ENCODE measurements around the gene CCNC.

Gene CCNC

DNA sequence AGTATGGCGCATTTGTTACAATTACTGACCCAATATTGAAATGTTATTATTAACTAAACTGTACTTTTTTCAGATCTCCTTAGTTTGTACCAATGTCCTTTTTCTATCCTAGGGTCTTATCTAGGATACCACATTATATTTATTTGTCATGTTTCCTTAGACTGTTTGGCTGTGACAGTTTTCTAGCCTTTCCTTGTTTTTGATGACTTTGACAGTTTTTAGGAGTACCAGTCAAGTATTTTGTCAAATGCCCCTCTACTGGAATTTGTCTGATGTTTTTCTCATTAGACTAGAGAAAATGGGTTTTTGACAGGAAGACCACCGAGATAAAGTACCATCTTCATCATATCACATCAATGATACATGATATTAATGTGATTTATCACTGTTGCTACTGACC lies 14.6 kb downstream of the CCNC start:
- TF ChIP-seq, protein P1, sequence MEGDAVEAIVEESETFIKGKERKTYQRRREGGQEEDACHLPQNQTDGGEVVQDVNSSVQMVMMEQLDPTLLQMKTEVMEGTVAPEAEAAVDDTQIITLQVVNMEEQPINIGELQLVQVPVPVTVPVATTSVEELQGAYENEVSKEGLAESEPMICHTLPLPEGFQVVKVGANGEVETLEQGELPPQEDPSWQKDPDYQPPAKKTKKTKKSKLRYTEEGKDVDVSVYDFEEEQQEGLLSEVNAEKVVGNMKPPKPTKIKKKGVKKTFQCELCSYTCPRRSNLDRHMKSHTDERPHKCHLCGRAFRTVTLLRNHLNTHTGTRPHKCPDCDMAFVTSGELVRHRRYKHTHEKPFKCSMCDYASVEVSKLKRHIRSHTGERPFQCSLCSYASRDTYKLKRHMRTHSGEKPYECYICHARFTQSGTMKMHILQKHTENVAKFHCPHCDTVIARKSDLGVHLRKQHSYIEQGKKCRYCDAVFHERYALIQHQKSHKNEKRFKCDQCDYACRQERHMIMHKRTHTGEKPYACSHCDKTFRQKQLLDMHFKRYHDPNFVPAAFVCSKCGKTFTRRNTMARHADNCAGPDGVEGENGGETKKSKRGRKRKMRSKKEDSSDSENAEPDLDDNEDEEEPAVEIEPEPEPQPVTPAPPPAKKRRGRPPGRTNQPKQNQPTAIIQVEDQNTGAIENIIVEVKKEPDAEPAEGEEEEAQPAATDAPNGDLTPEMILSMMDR (IDR thresholded peaks at IDR 0.05; ENCODE audit: low read depth, low read length) = no peak
- no peak for DNase-seq (ENCODE audit: extremely low read depth, low read depth)

DNA sequence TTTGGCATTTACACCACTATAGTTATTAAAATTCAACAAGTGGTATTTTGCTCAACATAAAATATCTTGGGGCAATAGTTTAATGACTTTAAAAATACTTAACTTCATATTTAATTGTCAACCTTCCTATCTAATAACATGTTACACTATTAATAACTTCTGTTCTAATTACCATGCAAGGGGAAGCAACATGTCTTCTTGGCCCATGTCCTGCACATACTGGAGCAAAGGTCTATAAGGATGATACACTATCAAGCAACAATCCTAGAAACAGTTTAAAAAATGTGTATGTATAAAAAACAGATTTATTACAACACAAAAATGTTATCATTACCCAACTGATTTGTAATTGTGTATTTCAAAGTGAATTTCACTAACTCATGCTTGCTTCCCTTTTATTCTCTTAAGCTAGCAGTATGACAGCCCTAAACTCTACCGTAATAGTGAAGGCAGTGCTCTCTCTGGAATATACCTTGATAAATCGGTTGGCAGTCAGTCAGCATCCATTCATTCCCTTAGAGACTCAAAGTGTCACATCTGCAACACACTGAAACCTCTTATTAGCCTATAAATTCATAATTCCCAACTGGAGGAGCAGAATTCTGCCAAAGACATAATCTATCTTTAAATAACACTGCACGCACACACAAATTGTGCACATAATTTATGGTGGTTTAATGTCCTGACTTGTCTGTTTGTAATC lies 18.3 kb downstream of the CCNC start:
- no peak for DNase-seq (ENCODE audit: extremely low read depth, low read depth)
- TF ChIP-seq, protein P1 (IDR thresholded peaks at IDR 0.05; ENCODE audit: low read depth, low read length) = no peak

DNA sequence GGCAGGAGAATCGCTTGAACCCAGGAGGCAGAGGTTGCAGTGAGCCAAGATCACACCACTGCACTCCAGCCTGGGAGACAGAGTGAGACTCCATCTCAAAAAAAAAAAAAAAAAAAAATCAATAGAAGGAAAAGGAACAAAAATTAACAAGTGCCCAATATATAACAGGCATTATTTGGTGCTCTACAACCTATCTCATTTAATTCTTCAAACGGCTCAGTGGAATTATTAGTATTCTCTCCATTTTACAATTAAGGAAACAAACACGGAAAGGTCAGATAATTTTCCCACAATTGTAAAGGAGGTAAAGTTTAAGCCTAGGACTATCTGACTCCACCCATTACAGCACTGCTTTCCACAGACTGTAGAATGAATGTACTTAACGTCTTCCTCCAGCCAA lies 19.8 kb downstream of the CCNC start:
- DNase-seq (ENCODE audit: extremely low read depth, low read depth) = no peak
- TF ChIP-seq, protein P1 (IDR thresholded peaks at IDR 0.05; ENCODE audit: low read depth, low read length) = no peak

DNA sequence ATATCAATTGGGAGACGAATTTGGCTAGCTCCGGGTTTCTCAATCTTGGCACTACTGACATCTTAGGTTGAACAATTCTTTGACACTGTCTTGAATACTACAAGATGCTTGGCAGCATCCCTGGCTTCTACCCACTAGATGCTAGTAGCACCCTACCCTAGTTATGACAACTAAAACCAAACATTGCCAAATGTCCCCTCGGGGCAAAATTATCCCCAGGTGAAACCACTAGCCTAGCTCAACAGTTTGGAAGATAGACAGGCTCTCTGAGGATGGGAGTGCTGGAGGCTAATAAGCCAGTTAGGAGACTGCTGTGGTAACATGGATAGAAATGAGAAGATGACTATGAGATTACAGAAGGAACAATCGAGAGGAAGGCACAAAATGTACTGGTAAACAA lies 20.9 kb downstream of the CCNC start:
- DNase-seq (ENCODE audit: extremely low read depth, low read depth) = no peak
- TF ChIP-seq, protein P1 (IDR thresholded peaks at IDR 0.05; ENCODE audit: low read depth, low read length) = no peak

DNA sequence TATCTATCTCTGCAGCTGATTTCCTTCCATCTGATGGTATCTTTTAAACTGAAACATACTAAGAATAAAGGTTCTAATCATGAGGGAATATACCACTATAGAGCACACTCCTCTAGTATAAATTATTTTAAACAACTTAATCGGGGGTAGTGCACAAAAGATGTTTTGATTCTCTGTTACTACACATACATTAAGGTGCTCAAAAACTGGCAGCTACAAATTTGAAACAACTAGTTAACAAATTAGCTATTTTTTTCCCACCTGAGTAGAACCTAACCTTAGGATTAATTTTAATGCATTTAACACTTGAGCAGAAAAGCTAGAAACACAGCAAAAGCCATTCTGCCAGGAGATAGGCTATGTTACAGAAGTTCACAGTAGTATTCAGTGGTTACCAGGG lies 23.0 kb downstream of the CCNC start:
- DNase-seq (ENCODE audit: extremely low read depth, low read depth) = no peak
- TF ChIP-seq, protein P1 (IDR thresholded peaks at IDR 0.05; ENCODE audit: low read depth, low read length) = no peak

DNA sequence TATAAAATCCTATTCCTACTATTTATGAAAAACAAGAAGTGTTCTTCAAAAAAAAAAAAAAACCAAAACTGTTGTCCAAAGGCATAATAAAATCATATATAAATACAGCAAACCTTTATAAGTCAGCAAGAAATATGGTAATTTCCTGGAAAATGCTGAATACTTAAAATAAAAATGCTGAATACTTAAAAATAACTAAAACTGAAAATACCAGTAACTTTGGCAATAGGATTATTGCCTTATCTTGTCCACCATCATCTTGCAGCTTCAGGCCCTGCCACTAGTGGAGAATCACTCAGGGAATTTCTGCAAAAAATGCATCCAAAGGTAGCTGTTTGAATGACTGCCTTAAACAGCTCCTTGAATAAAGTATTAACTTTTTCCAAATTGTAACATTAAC lies 24.5 kb downstream of the CCNC start:
- no peak for DNase-seq (ENCODE audit: extremely low read depth, low read depth)
- TF ChIP-seq, protein P1 (IDR thresholded peaks at IDR 0.05; ENCODE audit: low read depth, low read length) = no peak

DNA sequence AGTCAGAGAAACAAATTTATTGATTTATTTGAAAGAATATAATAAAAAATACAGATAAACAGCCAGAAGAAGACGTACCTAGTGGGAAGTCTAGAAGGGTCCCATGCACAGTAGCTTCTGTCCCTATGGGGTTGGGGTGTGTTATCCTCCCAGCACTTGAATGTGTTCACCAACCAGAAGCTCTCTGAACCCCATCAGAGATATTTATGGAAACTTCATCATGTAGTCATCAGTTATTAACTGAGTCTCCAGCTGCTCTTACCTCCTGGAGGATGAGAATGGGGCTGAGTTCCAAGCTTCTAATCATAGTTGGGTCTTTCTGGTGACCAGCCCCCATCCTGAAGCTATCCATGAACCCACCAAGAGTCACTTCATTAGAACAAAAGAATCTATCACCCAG lies 37.8 kb downstream of the CCNC start:
- no peak for DNase-seq (ENCODE audit: extremely low read depth, low read depth)
- TF ChIP-seq, protein P1 (IDR thresholded peaks at IDR 0.05; ENCODE audit: low read depth, low read length) = no peak
